H9 (cell line): ENCODE results near the gene GIPC3. TPM values are rescaled to one million over a fixed set of nuclear protein-coding genes. Genes with fewer than 3 reads are reported as not detected.

ENCODE experiments used
- DNase-seq: peaks from one replicate; pipeline ENCODE4 v3.0.0-alpha.2; 2017
- H2AFZ ChIP-seq: one replicate; pipeline ENCODE4 v1.6.1; 2013; ENCODE audit warnings: mild to moderate bottlenecking, low read length, control low read depth, moderate library complexity
- H2AK5ac ChIP-seq: 2 replicates; pipeline ENCODE4 v1.6.1; 2013; ENCODE audit warnings: low read length, control low read depth, mixed read lengths; ENCODE audit not compliant: insufficient read length
- H2BK120ac ChIP-seq: one replicate; pipeline ENCODE4 v1.6.1; 2013; ENCODE audit warnings: low read depth, mild to moderate bottlenecking, low read length, control low read depth, inconsistent platforms; ENCODE audit not compliant: poor library complexity, severe bottlenecking
- H2BK12ac ChIP-seq: 2 replicates; pipeline ENCODE4 v1.6.1; 2013; ENCODE audit warnings: low read length, control low read depth, mixed read lengths, low read depth; ENCODE audit not compliant: insufficient read length
- H2BK15ac ChIP-seq: 2 replicates; pipeline ENCODE4 v1.6.1; 2013; ENCODE audit warnings: low read depth, low read length, control low read depth
- H2BK20ac ChIP-seq: one replicate; pipeline ENCODE4 v1.6.1; 2013; ENCODE audit warnings: low read depth, mild to moderate bottlenecking, low read length, control low read depth, inconsistent platforms; ENCODE audit not compliant: poor library complexity, severe bottlenecking
- H2BK5ac ChIP-seq: 2 replicates; pipeline ENCODE4 v1.6.1; 2013; ENCODE audit warnings: low read length, control low read depth, mixed read lengths; ENCODE audit not compliant: insufficient read length
- H3K14ac ChIP-seq: 2 replicates; pipeline ENCODE4 v1.6.1; 2013; ENCODE audit warnings: low read length, control low read depth; ENCODE audit not compliant: insufficient read depth
- H3K18ac ChIP-seq: 2 replicates; pipeline ENCODE4 v1.6.1; 2013; ENCODE audit warnings: low read depth, mild to moderate bottlenecking, mixed read lengths, low read length, control low read depth; ENCODE audit not compliant: insufficient read length
- H3K23ac ChIP-seq: 2 replicates; pipeline ENCODE4 v1.6.1; 2013; ENCODE audit warnings: low read length, control low read depth, mixed read lengths, low read depth; ENCODE audit not compliant: insufficient read length
- H3K23me2 ChIP-seq: 2 replicates; pipeline ENCODE4 v1.6.1; 2013; ENCODE audit warnings: low read depth, mild to moderate bottlenecking, mixed read lengths, low read length, control low read depth; ENCODE audit not compliant: insufficient read length, poor library complexity, severe bottlenecking
- H3K27ac ChIP-seq: 2 replicates; pipeline ENCODE4 v1.5.1; 2013; ENCODE audit warnings: low read length, control low read depth, mixed read lengths, low read depth; ENCODE audit not compliant: insufficient read length
- H3K27me3 ChIP-seq: 2 replicates; pipeline ENCODE4 v1.6.1; 2013; ENCODE audit warnings: low read length, control low read depth, inconsistent platforms; ENCODE audit not compliant: insufficient read depth
- H3K4ac ChIP-seq: 2 replicates; pipeline ENCODE4 v1.6.1; 2013; ENCODE audit warnings: low read depth, mild to moderate bottlenecking, control low read depth, inconsistent platforms, low read length, moderate library complexity
- H3K4me1 ChIP-seq: 2 replicates; pipeline ENCODE4 v1.6.1; 2013; ENCODE audit warnings: low read length, control low read depth, inconsistent platforms; ENCODE audit not compliant: insufficient read depth
- H3K4me2 ChIP-seq: 2 replicates; pipeline ENCODE4 v1.6.1; 2013; ENCODE audit warnings: low read length, control low read depth, mixed read lengths; ENCODE audit not compliant: insufficient read length, insufficient read depth
- H3K56ac ChIP-seq: 2 replicates; pipeline ENCODE4 v1.6.1; 2013; ENCODE audit warnings: low read depth, mild to moderate bottlenecking, mixed read lengths, low read length, control low read depth; ENCODE audit not compliant: insufficient read length
- H3K79me1 ChIP-seq: 2 replicates; pipeline ENCODE4 v1.6.1; 2013; ENCODE audit warnings: low read depth, mild to moderate bottlenecking, moderate library complexity, low read length, control low read depth, inconsistent platforms; ENCODE audit not compliant: insufficient read depth, poor library complexity, severe bottlenecking
- H3K79me2 ChIP-seq: 2 replicates; pipeline ENCODE4 v1.6.1; 2013; ENCODE audit warnings: low read length, control low read depth, inconsistent platforms; ENCODE audit not compliant: insufficient read depth
- H3K9ac ChIP-seq: 2 replicates; pipeline ENCODE4 v1.6.1; 2013; ENCODE audit warnings: low read length, control low read depth, mixed read lengths; ENCODE audit not compliant: insufficient read length; ENCODE audit errors: extremely low read depth
- H3K9me3 ChIP-seq: one replicate; pipeline ENCODE4 v1.6.1; 2013; ENCODE audit warnings: low read depth, low read length, inconsistent platforms; ENCODE audit not compliant: control insufficient read depth
- H3T11ph ChIP-seq: one replicate; pipeline ENCODE4 v1.6.1; 2013; ENCODE audit warnings: mild to moderate bottlenecking, low read length, control low read depth, inconsistent platforms
- H4K20me1 ChIP-seq: one replicate; pipeline ENCODE4 v1.6.1; 2013; ENCODE audit not compliant: control insufficient read depth, insufficient read length, insufficient read depth
- H4K5ac ChIP-seq: 2 replicates; pipeline ENCODE4 v1.6.1; 2013; ENCODE audit warnings: low read depth, mild to moderate bottlenecking, mixed read lengths, low read length, control low read depth; ENCODE audit not compliant: insufficient read length
- H4K8ac ChIP-seq: replicated peaks from 2 replicates; pipeline ENCODE4 v1.6.1; 2013; ENCODE audit warnings: low read length, control low read depth, mixed read lengths, low read depth; ENCODE audit not compliant: insufficient read length
- H4K91ac ChIP-seq: 2 replicates; pipeline ENCODE4 v1.6.1; 2013; ENCODE audit warnings: low read depth, mild to moderate bottlenecking, moderate library complexity, mixed read lengths, low read length, control low read depth; ENCODE audit not compliant: insufficient read length
- H3K27ac Mint-ChIP-seq, 3 experiments: 2 replicates in 2 of 3; 3 replicates in 1 of 3; pipeline ENCODE4 v1.8.0; 2020 to 2021; ENCODE audit warnings: mixed read lengths in 3 of 3, mild to moderate bottlenecking in 1 of 3, moderate library complexity in 1 of 3
- H3K27me3 Mint-ChIP-seq: 2 replicates; pipeline ENCODE4 v1.8.0; 2021; ENCODE audit warnings: low read depth, mild to moderate bottlenecking, moderate library complexity, mixed read lengths
- H3K36me3 Mint-ChIP-seq, 3 experiments: 2 replicates in 2 of 3; 3 replicates in 1 of 3; pipeline ENCODE4 v1.8.0; 2020 to 2021; ENCODE audit warnings: low read depth in 3 of 3, mixed read lengths in 3 of 3; ENCODE audit not compliant: insufficient read depth in 1 of 3
- H3K4me1 Mint-ChIP-seq, 2 experiments: 2 replicates each; pipeline ENCODE4 v1.8.0; 2020; ENCODE audit warnings: mixed read lengths in 2 of 2
- H3K4me3 Mint-ChIP-seq, 2 experiments: 2 replicates in 1 of 2; 3 replicates in 1 of 2; pipeline ENCODE4 v1.8.0; 2020 to 2021; ENCODE audit warnings: mild to moderate bottlenecking in 2 of 2, mixed read lengths in 2 of 2, moderate library complexity in 1 of 2
- H3K9me3 Mint-ChIP-seq, 2 experiments: 2 replicates in 1 of 2; 3 replicates in 1 of 2; pipeline ENCODE4 v1.8.0; 2020; ENCODE audit warnings: mild to moderate bottlenecking in 2 of 2, mixed read lengths in 2 of 2, moderate library complexity in 1 of 2
- WGBS: extraction: QIAGEN DNeasy Blood & Tissue Kit; methylation state at CpG from one replicate; pipeline ENCODE4 v1.1.7; 2013; ENCODE audit warnings: missing lambda C conversion rate, low lambda C conversion rate, mixed read lengths; ENCODE audit not compliant: insufficient read length; ENCODE audit errors: extremely low coverage; 5-methylcytosine and 5-hydroxymethylcytosine counted together
- long read RNA-seq: library from polyadenylated mRNA; unstranded; transcript quantifications from one replicate; pipeline ENCODE4 v2.0.0, GENCODE V29; 2020
- total RNA-seq: library from RNA; stranded (reverse); gene quantifications from 2 replicates; pipeline ENCODE4 v1.2.1, GENCODE V29; 2021
- TF ChIP-seq, protein P1 (sequence below): fragments of 200-600 bp; sonication (generic); conservative IDR thresholded peaks from 3 replicates; pipeline ENCODE4 v1.8.0; 2021; ENCODE audit warnings: antibody characterized with exemption, mild to moderate bottlenecking

Gene GIPC3, protein sequence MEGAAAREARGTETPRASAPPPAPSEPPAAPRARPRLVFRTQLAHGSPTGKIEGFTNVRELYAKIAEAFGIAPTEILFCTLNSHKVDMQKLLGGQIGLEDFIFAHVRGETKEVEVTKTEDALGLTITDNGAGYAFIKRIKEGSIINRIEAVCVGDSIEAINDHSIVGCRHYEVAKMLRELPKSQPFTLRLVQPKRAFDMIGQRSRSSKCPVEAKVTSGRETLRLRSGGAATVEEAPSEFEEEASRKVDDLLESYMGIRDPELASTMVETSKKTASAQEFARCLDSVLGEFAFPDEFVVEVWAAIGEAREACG
- total RNA-seq, result 1.6 and 1.9 TPM in 2 replicates
- long read RNA-seq, result 0 reads

DNA sequence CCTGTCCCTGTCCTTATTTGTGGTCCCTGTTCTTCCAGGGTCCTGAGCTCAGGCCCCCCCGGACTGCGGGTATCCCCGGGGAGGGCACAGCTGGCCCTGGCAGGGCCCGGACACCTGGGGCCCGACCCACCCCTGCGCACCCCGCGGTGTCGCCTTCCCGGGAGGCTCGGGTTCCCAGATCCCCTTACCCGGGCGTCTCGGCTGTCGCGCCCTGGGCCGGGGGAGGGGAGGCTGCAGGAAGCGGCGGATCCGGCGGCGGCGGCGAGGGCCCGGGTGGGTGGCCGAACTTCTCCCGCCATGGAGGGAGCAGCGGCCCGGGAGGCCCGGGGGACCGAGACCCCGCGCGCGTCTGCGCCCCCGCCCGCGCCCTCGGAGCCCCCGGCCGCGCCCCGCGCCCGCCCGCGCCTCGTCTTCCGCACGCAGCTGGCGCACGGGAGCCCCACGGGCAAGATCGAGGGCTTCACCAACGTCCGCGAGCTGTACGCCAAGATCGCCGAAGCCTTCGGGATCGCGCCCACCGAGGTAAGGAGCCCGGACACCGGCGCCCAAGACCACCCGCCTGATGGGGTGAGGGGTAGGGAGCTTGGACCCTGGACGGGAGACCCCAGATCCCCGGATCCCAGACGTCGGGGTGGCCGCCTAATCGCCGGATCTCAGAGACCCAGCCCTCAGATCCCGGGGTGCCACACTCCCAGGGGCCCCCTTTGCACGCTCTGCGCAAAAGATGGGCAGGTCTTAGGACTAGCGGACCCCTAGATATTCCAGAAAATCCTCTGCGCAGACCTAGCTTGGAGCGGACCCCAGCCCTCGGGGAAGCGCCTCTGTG, at the start of gene GIPC3:
Gene GIPC3, plus strand, starts transcription at position 178 of the 826 bp plus-strand sequence. Its CDS starts 120 bp downstream, at position 298.
- Histone ChIP-seq H3K4ac (no peak within 1 kb of the TSS), H4K5ac (no peak within 1 kb of the TSS), H2BK15ac (no peak within 1 kb of the TSS), H3K23ac (no peak within 1 kb of the TSS), H2BK120ac (no peak within 1 kb of the TSS), H3K23me2 (peaks cover 3% of the 10 kb centered on the region), H4K8ac (no peak within 1 kb of the TSS), H2BK20ac (no peak within 1 kb of the TSS), H4K20me1 (no peaks in the 10 kb centered on the region), H2AK5ac (no peak within 1 kb of the TSS), H2BK5ac (no peak within 1 kb of the TSS), H3K4me2 (peak within 1 kb of the TSS; percentile 45), H3K18ac (no peak within 1 kb of the TSS), H3K14ac (no peak within 1 kb of the TSS; the same call in 1 of the 2 replicates), H3K27me3 (no peaks in the 10 kb centered on the region; the same call in 1 of the 2 replicates), H3T11ph (no peak within 1 kb of the TSS), H3K79me2 (no peaks in the 10 kb centered on the region), H3K9me3 (no peaks in the 10 kb centered on the region), H3K79me1 (no peaks in the 10 kb centered on the region), H2AFZ (no peak within 1 kb of the TSS), H2BK12ac (no peak within 1 kb of the TSS), H4K91ac (no peak within 1 kb of the TSS), H3K9ac (no peak within 1 kb of the TSS), H3K56ac (no peak within 1 kb of the TSS), H3K4me1 (no peaks in the 10 kb centered on the region; the same call in 1 of the 2 replicates), H3K27ac (no peak within 1 kb of the TSS)
- Mint-ChIP-seq H3K4me1 (no peaks in the 10 kb centered on the region), H3K36me3 (no peaks in the 10 kb centered on the region; a peak in 1 of 7 replicates), H3K4me3 (peak within 1 kb of the TSS; percentile 29 to 68), H3K9me3 (peaks cover 4% of the 10 kb centered on the region in 2 experiments), H3K27me3 (peaks cover 65% of the 10 kb centered on the region), H3K27ac (no peak within 1 kb of the TSS)
- DNase-seq, result no peak
- TF ChIP-seq, protein P1, sequence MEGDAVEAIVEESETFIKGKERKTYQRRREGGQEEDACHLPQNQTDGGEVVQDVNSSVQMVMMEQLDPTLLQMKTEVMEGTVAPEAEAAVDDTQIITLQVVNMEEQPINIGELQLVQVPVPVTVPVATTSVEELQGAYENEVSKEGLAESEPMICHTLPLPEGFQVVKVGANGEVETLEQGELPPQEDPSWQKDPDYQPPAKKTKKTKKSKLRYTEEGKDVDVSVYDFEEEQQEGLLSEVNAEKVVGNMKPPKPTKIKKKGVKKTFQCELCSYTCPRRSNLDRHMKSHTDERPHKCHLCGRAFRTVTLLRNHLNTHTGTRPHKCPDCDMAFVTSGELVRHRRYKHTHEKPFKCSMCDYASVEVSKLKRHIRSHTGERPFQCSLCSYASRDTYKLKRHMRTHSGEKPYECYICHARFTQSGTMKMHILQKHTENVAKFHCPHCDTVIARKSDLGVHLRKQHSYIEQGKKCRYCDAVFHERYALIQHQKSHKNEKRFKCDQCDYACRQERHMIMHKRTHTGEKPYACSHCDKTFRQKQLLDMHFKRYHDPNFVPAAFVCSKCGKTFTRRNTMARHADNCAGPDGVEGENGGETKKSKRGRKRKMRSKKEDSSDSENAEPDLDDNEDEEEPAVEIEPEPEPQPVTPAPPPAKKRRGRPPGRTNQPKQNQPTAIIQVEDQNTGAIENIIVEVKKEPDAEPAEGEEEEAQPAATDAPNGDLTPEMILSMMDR, result no peak
- no CpG with 5 or more reads among the region's 84 CpGs for WGBS
